Stimulated activated CD8-positive, alpha-beta memory T cell treated with anti-CD3 and anti-CD28 coated beads, Interleukin-4, amount 100 ng/mL, for 24 hours (primary cell): ENCODE results near the gene CLEC10A.
A peak's percentile ranks its signal among the peaks of the same experiment; 100 is the strongest.

Experiments
- DNase-seq: peaks from one replicate; pipeline ENCODE4 v3.0.0-alpha.2; 2020; ENCODE audit warnings: low read depth

Gene CLEC10A

DNA sequence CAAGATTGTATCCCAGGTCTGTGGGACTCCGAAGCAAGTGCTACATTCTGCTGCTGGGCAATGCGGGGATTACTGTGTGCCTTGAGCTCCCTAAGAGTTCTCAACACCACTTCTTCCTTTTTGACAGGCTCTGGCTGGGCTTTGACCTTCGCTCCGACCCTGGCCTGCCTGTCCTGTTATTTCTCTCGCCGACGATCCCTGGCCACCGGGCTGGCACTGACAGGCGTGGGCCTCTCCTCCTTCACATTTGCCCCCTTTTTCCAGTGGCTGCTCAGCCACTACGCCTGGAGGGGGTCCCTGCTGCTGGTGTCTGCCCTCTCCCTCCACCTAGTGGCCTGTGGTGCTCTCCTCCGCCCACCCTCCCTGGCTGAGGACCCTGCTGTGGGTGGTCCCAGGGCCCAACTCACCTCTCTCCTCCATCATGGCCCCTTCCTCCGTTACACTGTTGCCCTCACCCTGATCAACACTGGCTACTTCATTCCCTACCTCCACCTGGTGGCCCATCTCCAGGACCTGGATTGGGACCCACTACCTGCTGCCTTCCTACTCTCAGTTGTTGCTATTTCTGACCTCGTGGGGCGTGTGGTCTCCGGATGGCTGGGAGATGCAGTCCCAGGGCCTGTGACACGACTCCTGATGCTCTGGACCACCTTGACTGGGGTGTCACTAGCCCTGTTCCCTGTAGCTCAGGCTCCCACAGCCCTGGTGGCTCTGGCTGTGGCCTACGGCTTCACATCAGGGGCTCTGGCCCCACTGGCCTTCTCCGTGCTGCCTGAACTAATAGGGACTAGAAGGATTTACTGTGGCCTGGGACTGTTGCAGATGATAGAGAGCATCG lies 41.8 kb downstream of the CLEC10A start:
- DNase-seq, result no peak

DNA sequence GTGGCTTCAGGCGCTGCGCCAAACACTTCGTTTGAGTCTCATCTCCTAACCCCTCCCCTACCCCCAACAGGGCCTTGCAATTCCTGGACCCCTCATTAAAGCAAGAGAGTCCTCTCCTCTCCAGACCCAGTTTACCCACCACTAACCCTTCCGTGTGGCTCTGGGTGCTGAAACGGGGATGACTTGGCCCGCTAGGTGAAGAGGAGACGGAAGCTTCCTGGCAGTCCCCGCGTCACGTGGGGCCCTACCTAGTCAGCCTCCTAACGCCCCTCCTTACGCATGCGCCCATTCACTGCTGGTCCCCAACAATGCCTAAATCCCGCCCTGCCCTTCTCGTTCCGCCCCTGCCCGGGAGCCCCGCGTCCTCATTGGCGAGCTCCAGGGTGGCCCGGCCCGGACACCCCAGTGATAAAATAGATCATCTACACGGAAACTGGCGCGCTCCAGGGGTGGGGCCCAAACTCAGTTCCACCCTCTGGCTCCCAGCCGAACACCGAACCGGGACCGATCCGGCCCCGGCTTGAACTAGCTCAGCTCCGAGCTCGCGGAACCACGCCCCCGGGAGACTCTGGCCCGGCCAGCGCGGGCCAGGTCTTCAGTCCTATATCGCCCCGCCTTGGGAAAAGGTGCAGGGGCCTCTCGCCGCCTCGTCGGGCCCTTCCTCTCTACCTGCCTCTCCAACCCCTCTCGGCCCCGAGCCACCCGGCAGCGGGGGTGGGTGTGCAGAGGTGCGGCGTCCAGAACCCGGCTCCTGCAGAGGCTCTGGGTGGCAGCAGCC lies 44.3 kb downstream of the CLEC10A start, which contains the start of gene SLC16A13:
TSS of gene SLC16A13 (plus strand) at position 425 of the 778 bp plus-strand sequence. CDS start 368 bp downstream, outside the sequence.
- peak; percentile 96 for DNase-seq

- no peak for DNase-seq
These were observed 45.0 kb downstream of the CLEC10A start for GRCh38 chr17:7034955-7035590.

- no peak for DNase-seq
These were observed 50.4 kb downstream of the CLEC10A start for GRCh38 chr17:7029659-7030058.

DNA sequence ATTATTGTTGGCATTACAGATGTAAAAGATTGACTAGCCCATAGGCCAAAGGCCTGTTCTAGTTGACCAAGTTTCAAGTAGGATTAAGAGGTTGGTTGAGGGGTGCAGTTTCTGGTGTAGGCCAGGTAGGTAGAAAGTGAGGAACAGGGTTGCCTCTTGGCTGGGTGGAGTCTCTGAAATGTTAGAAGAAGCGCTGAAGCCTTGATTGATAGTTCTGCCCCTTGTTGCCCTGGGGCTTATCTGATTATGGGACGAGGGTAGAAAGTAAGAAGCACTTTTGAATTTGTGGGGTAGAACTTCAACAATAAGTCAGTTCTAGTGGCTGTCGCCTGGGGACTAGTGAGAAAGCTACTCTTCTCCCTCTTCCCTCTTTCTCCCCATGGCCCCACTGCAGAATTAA lies 51.0 kb downstream of the CLEC10A start:
- no peak for DNase-seq

DNA sequence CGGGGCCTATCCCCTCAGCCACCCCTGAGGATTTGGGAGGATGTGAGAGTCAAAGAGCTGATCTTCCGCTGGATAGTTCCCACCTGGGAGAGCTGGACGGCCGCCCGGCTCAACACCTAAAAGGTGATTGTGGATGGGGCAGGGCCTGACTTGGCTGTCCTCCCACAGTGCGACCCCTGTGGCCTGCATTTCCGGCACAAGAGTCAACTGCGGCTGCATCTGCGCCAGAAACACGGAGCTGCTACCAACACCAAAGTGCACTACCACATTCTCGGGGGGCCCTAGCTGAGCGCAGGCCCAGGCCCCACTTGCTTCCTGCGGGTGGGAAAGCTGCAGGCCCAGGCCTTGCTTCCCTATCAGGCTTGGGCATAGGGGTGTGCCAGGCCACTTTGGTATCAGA lies 52.7 kb downstream of the CLEC10A start:
- no peak for DNase-seq

- DNase-seq, result no peak
These were observed 53.5 kb downstream of the CLEC10A start for GRCh38 chr17:7026471-7027115.

DNA sequence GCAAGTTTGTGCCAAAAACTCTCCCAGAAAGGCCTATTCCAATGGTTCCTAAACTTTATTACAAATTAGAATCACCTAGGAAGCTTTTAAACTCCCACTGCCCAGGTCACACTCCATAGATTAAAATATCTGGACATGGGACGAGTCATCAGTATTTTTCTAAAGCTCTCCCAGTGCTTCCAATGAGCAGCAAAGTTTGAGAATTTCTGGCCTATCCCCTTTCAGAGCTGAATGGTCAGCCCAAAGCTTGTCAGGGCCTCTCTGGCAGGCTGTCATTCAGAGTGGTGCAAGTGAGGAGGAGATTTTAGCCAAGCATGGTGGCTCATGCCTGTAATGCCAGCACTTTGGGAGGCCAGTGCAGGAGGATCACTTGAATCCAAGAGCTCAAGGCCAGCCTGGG lies 54.8 kb downstream of the CLEC10A start:
- DNase-seq, result no peak
